Peyer's patch (tissue), 4 donors: ENCODE results near the gene WDHD1.
"Not testable (repeated sequence)": the region's sequence is repeated elsewhere in the genome, so short reads cannot be mapped to it uniquely, and the experiment has no call there.

Source experiments
- POLR2A ChIP-seq, 2 donors: fragments of 450-650 bp; IDR thresholded peaks; one replicate each; pipeline ENCODE4 v1.5.1; 2017; ENCODE audit warnings: antibody characterized with exemption in 2 of 2, mild to moderate bottlenecking in 2 of 2, moderate library complexity in 2 of 2
- TF ChIP-seq, protein P1 (sequence below), 6 experiments: fragments of 450-650 bp in 4 of 6; fragments of 200-600 bp in 2 of 6; sonication (generic) in 1 of 6; IDR thresholded peaks; one replicate each; pipeline ENCODE4 v1.5.1; 2017 to 2019; ENCODE audit warnings: antibody characterized with exemption in 6 of 6, mild to moderate bottlenecking in 3 of 6, moderate library complexity in 1 of 6

DNA sequence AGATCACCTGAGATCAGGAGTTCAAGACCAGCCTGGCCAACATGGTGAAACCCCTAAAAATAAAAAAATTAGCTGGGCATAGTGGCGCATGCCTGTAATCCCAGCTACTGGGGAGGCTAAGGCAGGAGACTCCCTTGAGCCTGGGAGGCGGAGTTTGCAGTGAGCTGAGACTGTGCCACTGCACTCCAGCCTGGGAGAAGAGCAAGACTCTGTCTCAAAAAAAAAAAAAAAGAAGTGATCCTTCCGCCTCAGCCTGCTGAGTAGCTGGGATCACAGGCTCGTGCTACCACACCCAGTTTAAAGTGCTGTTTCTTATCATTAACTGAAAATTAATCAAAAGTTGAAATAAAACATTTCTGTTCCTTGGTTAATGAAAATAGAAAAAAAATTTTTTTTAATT is 117.9 kb downstream of the WDHD1 start:
- TF ChIP-seq, protein P1, sequence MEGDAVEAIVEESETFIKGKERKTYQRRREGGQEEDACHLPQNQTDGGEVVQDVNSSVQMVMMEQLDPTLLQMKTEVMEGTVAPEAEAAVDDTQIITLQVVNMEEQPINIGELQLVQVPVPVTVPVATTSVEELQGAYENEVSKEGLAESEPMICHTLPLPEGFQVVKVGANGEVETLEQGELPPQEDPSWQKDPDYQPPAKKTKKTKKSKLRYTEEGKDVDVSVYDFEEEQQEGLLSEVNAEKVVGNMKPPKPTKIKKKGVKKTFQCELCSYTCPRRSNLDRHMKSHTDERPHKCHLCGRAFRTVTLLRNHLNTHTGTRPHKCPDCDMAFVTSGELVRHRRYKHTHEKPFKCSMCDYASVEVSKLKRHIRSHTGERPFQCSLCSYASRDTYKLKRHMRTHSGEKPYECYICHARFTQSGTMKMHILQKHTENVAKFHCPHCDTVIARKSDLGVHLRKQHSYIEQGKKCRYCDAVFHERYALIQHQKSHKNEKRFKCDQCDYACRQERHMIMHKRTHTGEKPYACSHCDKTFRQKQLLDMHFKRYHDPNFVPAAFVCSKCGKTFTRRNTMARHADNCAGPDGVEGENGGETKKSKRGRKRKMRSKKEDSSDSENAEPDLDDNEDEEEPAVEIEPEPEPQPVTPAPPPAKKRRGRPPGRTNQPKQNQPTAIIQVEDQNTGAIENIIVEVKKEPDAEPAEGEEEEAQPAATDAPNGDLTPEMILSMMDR (IDR thresholded peaks at IDR 0.05): not testable (repeated sequence)
- not testable (repeated sequence) for TF ChIP-seq POLR2A (IDR thresholded peaks at IDR 0.05)
